ENCODE data around the gene DTHD1. TPM values are rescaled to one million over a fixed set of nuclear protein-coding genes. Genes with fewer than 3 reads are reported as not detected.
A peak's percentile ranks its signal among the peaks of the same experiment; 100 is the strongest.

DTHD1 gene
- total RNA-seq = 0.51 TPM

GRCh38 chr4:36281384-36282106, at the start of gene DTHD1:
Gene DTHD1 (plus strand): TSS chr4:36281616. CDS start chr4:36281759, 143 bp downstream.
- DNase-seq = no peak

- DNase-seq = no peak
Observed at GRCh38 chr4:36233567-36234266, 47.7 kb upstream of the DTHD1 start.

- DNase-seq = no peak
Observed at GRCh38 chr4:36235306-36235705, 46.1 kb upstream of the DTHD1 start.

GRCh38 chr4:36236159-36236558, 45.3 kb upstream of the DTHD1 start:
- no peak for DNase-seq

GRCh38 chr4:36237366-36238313, 43.8 kb upstream of the DTHD1 start:
- no peak for DNase-seq

- DNase-seq = no peak
Observed at GRCh38 chr4:36241771-36242170, 39.6 kb upstream of the DTHD1 start.

- no peak for DNase-seq
Observed at GRCh38 chr4:36242629-36243354, 38.6 kb upstream of the DTHD1 start.

GRCh38 chr4:36243355-36244256, 37.8 kb upstream of the DTHD1 start:
- DNase-seq = peak; percentile 54

GRCh38 chr4:36244257-36245082, 36.9 kb upstream of the DTHD1 start, which contains the start of gene ARAP2:
Gene ARAP2 (minus strand): TSS chr4:36244514. CDS start chr4:36229486, 15,028 bp downstream.
- DNase-seq = peak; percentile 31

- DNase-seq = no peak
Observed at GRCh38 chr4:36249610-36250009, 31.8 kb upstream of the DTHD1 start.

- DNase-seq = no peak
Observed at GRCh38 chr4:36251983-36252382, 29.4 kb upstream of the DTHD1 start.

- DNase-seq = no peak
Observed at GRCh38 chr4:36254371-36254770, 27.0 kb upstream of the DTHD1 start.

GRCh38 chr4:36255577-36255976, 25.8 kb upstream of the DTHD1 start:
- no peak for DNase-seq

GRCh38 chr4:36256398-36256891, 25.0 kb upstream of the DTHD1 start:
- peak; percentile 46 for DNase-seq

- DNase-seq = no peak
Observed at GRCh38 chr4:36260731-36261130, 20.7 kb upstream of the DTHD1 start.

- no peak for DNase-seq
Observed at GRCh38 chr4:36264207-36264826, 17.1 kb upstream of the DTHD1 start.

- no peak for DNase-seq
Observed at GRCh38 chr4:36267486-36268268, 13.7 kb upstream of the DTHD1 start.

GRCh38 chr4:36269101-36269500, 12.3 kb upstream of the DTHD1 start:
- peak; percentile 27 for DNase-seq
